HFFc6 (cell line): ENCODE results near the gene MECR. TPM values are rescaled to one million over a fixed set of nuclear protein-coding genes. Genes with fewer than 3 reads are reported as not detected.
A peak's percentile ranks its signal among the peaks of the same experiment; 100 is the strongest.
"Not testable (repeated sequence)": the region's sequence is repeated elsewhere in the genome, so short reads cannot be mapped to it uniquely, and the experiment has no call there.

Source experiments
- DNase-seq: peaks from one replicate; pipeline ENCODE4 v3.0.0-alpha.2; 2018
- H3K27ac Mint-ChIP-seq: 2 replicates; pipeline ENCODE4 v1.8.0; 2020; ENCODE audit warnings: mild to moderate bottlenecking, mixed read lengths
- H3K27me3 Mint-ChIP-seq: 2 replicates; pipeline ENCODE4 v1.8.0; 2021; ENCODE audit warnings: mild to moderate bottlenecking, moderate library complexity, mixed read lengths; ENCODE audit not compliant: insufficient read depth
- H3K36me3 Mint-ChIP-seq: 2 replicates; pipeline ENCODE4 v1.8.0; 2021; ENCODE audit warnings: low read depth, mixed read lengths
- H3K4me1 Mint-ChIP-seq: 2 replicates; pipeline ENCODE4 v1.8.0; 2020; ENCODE audit warnings: low read depth, mixed read lengths
- H3K4me3 Mint-ChIP-seq: 2 replicates; pipeline ENCODE4 v1.8.0; 2020; ENCODE audit warnings: mild to moderate bottlenecking, moderate library complexity, mixed read lengths
- H3K9me3 Mint-ChIP-seq: 2 replicates; pipeline ENCODE4 v1.8.0; 2020; ENCODE audit warnings: mild to moderate bottlenecking, mixed read lengths
- total RNA-seq, 6 experiments: library from RNA; stranded (reverse); fragmentation: NEBNext Ultra II Directional; extraction: Animal tissue kit (Norgen Biotek cat#: 25700); gene quantifications; 2 replicates in 1 of 6; 3 replicates in 5 of 6; pipeline ENCODE4 v1.2.3, GENCODE V29; 2021
- TF ChIP-seq, protein P1 (sequence below): fragments of 200-600 bp; sonication (generic); IDR thresholded peaks from 2 replicates; pipeline ENCODE4 v1.5.0; 2021; ENCODE audit warnings: antibody characterized with exemption, mild to moderate bottlenecking

MECR gene
- total RNA-seq, 6 experiments from 2014 or later = 20.5 to 27.1 (median 21.9) TPM

GRCh38 chr1:29224356-29224837 is 6.3 kb downstream of the MECR start:
- peaks cover 12% of the 10 kb centered on the region for H3K4me1 Mint-ChIP-seq
- peaks cover 5% of the 10 kb centered on the region; the same call in 1 of the 2 replicates for H3K36me3 Mint-ChIP-seq
- DNase-seq = no peak
- H3K4me3 Mint-ChIP-seq = no peak overlapping the region
- H3K9me3 Mint-ChIP-seq = no peaks in the 10 kb centered on the region
- H3K27ac Mint-ChIP-seq = no peak overlapping the region
- no peaks in the 10 kb centered on the region for H3K27me3 Mint-ChIP-seq
- TF ChIP-seq, protein P1, sequence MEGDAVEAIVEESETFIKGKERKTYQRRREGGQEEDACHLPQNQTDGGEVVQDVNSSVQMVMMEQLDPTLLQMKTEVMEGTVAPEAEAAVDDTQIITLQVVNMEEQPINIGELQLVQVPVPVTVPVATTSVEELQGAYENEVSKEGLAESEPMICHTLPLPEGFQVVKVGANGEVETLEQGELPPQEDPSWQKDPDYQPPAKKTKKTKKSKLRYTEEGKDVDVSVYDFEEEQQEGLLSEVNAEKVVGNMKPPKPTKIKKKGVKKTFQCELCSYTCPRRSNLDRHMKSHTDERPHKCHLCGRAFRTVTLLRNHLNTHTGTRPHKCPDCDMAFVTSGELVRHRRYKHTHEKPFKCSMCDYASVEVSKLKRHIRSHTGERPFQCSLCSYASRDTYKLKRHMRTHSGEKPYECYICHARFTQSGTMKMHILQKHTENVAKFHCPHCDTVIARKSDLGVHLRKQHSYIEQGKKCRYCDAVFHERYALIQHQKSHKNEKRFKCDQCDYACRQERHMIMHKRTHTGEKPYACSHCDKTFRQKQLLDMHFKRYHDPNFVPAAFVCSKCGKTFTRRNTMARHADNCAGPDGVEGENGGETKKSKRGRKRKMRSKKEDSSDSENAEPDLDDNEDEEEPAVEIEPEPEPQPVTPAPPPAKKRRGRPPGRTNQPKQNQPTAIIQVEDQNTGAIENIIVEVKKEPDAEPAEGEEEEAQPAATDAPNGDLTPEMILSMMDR = no peak

- Mint-ChIP-seq H3K9me3 (no peaks in the 10 kb centered on the region), H3K27ac (no peak overlapping the region), H3K4me1 (peaks cover 12% of the 10 kb centered on the region; the same call in 1 of the 2 replicates), H3K27me3 (no peaks in the 10 kb centered on the region), H3K4me3 (no peak overlapping the region), H3K36me3 (peaks cover 5% of the 10 kb centered on the region; the same call in 1 of the 2 replicates)
- no peak for DNase-seq
- TF ChIP-seq, protein P1 = no peak
Observed at GRCh38 chr1:29223521-29223920, 7.2 kb downstream of the MECR start.

- H3K9me3 Mint-ChIP-seq = no peaks in the 10 kb centered on the region
- peaks cover 5% of the 10 kb centered on the region; the same call in 1 of the 2 replicates for H3K36me3 Mint-ChIP-seq
- TF ChIP-seq, protein P1 = no peak
- no peak overlapping the region for H3K4me3 Mint-ChIP-seq
- H3K27me3 Mint-ChIP-seq = no peaks in the 10 kb centered on the region
- H3K4me1 Mint-ChIP-seq = peaks cover 12% of the 10 kb centered on the region; the same call in 1 of the 2 replicates
- no peak for DNase-seq
- no peak overlapping the region for H3K27ac Mint-ChIP-seq
Observed at GRCh38 chr1:29222686-29223085, 8.0 kb downstream of the MECR start.

- DNase-seq, H3K4me3 Mint-ChIP-seq, H3K36me3 Mint-ChIP-seq, H3K4me1 Mint-ChIP-seq, H3K27me3 Mint-ChIP-seq, H3K27ac Mint-ChIP-seq, H3K9me3 Mint-ChIP-seq: not testable (repeated sequence)
Observed at GRCh38 chr1:29222260-29222659, 8.5 kb downstream of the MECR start.

DNA sequence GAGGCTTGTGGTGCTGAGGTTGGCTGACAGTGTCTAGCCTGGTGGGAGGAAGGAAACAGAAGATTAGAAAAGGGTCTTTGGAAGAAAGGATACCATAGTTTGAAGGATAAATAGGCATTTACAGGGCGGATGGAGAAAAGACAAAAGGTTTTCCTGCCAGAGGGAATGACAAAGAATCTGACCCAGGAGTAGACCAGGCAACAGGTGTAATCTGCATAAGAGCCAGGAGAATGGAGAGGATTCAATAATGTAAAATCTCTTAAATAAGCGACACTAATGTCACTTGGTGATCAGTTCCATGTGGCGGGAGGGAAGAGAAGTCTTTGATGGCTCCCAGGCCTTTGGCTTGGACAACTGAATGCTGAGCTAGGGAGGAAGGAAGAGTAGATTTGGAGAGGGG is 9.4 kb downstream of the MECR start:
- Mint-ChIP-seq H3K4me1 (peaks cover 6% of the 10 kb centered on the region; the same call in 1 of the 2 replicates), H3K4me3 (no peak overlapping the region), H3K27me3 (no peaks in the 10 kb centered on the region), H3K9me3 (no peaks in the 10 kb centered on the region), H3K27ac (no peak overlapping the region), H3K36me3 (peaks cover 5% of the 10 kb centered on the region; the same call in 1 of the 2 replicates)
- no peak for DNase-seq
- TF ChIP-seq, protein P1 = no peak

GRCh38 chr1:29218223-29218622 is 12.5 kb downstream of the MECR start:
- Mint-ChIP-seq H3K36me3 (peaks cover 5% of the 10 kb centered on the region; the same call in 1 of the 2 replicates), H3K27me3 (no peaks in the 10 kb centered on the region), H3K4me3 (no peak overlapping the region), H3K9me3 (no peaks in the 10 kb centered on the region), H3K4me1 (peaks cover 6% of the 10 kb centered on the region; the same call in 1 of the 2 replicates), H3K27ac (no peak overlapping the region)
- TF ChIP-seq, protein P1 = 0 out of 2 replicates have a peak, but pooled peaks have one; percentile 6
- no peak for DNase-seq
